GM21576 (cell line): ENCODE data around the gene SLC8A2.
A peak's percentile ranks its signal among the peaks of the same experiment; 100 is the strongest.

ENCODE experiments used
- ATAC-seq: cut with Tn5 transposase; IDR thresholded peaks from one replicate; pipeline ENCODE4 v1.9.1; 2021; ENCODE audit warnings: mild to moderate bottlenecking, moderate library complexity; ENCODE audit not compliant: unreplicated experiment

The SLC8A2 gene

GRCh38 chr19:47471733-47472457 lies at the start of gene SLC8A2:
SLC8A2 (minus strand) TSS chr19:47471893; CDS start chr19:47466403, 5,490 bp downstream.
- ATAC-seq: no peak

GRCh38 chr19:47520839-47521238 lies 49.1 kb upstream of the SLC8A2 start:
- no peak for ATAC-seq

GRCh38 chr19:47520343-47520806 lies 48.7 kb upstream of the SLC8A2 start:
- ATAC-seq: no peak

- no peak for ATAC-seq
Observed at GRCh38 chr19:47518854-47519253, 47.2 kb upstream of the SLC8A2 start.

GRCh38 chr19:47518139-47518538 lies 46.4 kb upstream of the SLC8A2 start:
- ATAC-seq: peak; percentile 31

GRCh38 chr19:47514869-47515588 lies 43.3 kb upstream of the SLC8A2 start, which contains the start of gene NAPA:
NAPA (minus strand) TSS chr19:47515063; CDS start chr19:47514940, 123 bp downstream.
- peak; percentile 81 for ATAC-seq

- no peak for ATAC-seq
Observed at GRCh38 chr19:47514151-47514868, 42.6 kb upstream of the SLC8A2 start.

GRCh38 chr19:47512948-47513319 lies 41.2 kb upstream of the SLC8A2 start:
- ATAC-seq: no peak

- no peak for ATAC-seq
Observed at GRCh38 chr19:47512183-47512947, 40.7 kb upstream of the SLC8A2 start.

GRCh38 chr19:47511681-47512080 lies 40.0 kb upstream of the SLC8A2 start:
- no peak for ATAC-seq

- ATAC-seq: no peak
Observed at GRCh38 chr19:47511128-47511517, 39.4 kb upstream of the SLC8A2 start.

GRCh38 chr19:47510516-47511127 lies 38.9 kb upstream of the SLC8A2 start:
- ATAC-seq: no peak

- no peak for ATAC-seq
Observed at GRCh38 chr19:47509973-47510372, 38.3 kb upstream of the SLC8A2 start.

GRCh38 chr19:47509170-47509847 lies 37.6 kb upstream of the SLC8A2 start:
- no peak for ATAC-seq

GRCh38 chr19:47508721-47509120 lies 37.0 kb upstream of the SLC8A2 start:
- no peak for ATAC-seq

- ATAC-seq: no peak
Observed at GRCh38 chr19:47507924-47508553, 36.3 kb upstream of the SLC8A2 start.

GRCh38 chr19:47507012-47507411 lies 35.3 kb upstream of the SLC8A2 start:
- no peak for ATAC-seq

GRCh38 chr19:47506459-47506858 lies 34.8 kb upstream of the SLC8A2 start:
- no peak for ATAC-seq

- ATAC-seq: no peak
Observed at GRCh38 chr19:47505506-47505905, 33.8 kb upstream of the SLC8A2 start.
